ENCODE results near the gene QKI. TPM values are rescaled to one million over a fixed set of nuclear protein-coding genes. Genes with fewer than 3 reads are reported as not detected.

The QKI gene
- polyA plus RNA-seq, 2 donors: 5.6 to 15.1 TPM

DNA sequence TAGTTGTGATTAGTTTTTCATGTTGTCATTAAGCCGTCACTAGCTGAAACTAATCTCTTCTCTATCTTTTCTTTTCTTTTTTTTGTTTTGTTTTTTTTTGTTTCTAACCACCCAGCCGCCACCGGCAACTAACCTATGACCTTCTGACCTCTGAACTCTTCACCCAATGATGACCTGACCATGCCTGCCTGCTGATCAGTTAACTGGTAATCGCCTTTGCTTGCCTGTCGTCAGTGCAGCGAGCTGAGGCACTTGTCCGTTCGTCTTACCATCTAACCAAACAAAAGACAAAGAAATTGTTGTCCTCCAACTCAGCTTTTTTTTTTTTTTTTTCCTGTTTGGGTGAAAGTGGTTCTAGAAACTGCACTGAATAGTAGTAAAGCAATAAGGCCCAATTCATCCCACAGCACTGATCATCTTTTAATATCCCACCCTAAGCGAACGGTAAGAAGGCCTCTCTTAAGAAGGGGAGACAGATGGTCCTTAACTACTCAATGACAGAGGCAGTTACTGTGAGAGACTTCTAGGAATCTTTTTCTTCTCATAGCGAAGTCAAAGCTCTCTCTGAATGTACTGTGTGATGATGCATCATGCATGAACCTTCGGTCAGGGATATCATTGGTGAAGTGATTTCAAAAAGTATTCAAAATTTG is 156.2 kb downstream of the QKI start:
- WGBS, 2 donors: 91 to 92% methylated on average over 12 of the region's 12 CpGs
- Histone ChIP-seq H3K4me1 (ENCODE audit: control insufficient read depth in 2 of 2, insufficient read depth in 2 of 2, low read length in 1 of 2) (no peaks in the 10 kb centered on the region), H3K4me3 (ENCODE audit: low read depth in 1 of 2, low read length in 2 of 2) (no peak overlapping the region), H3K27ac (ENCODE audit: low read depth in 2 of 2, low read length in 1 of 2) (no peak overlapping the region), H3K36me3 (ENCODE audit: control insufficient read depth in 2 of 2, insufficient read depth in 2 of 2, low read length in 1 of 2) (peaks cover 2 to 4% of the 10 kb centered on the region in 2 donors), H3K27me3 (ENCODE audit: control insufficient read depth in 1 of 2, insufficient read depth in 2 of 2, low read length in 2 of 2) (no peaks in the 10 kb centered on the region), H3K9me3 (ENCODE audit: control insufficient read depth in 2 of 2, insufficient read depth in 1 of 2, low read depth in 1 of 2, low read length in 1 of 2) (no peaks in the 10 kb centered on the region)

DNA sequence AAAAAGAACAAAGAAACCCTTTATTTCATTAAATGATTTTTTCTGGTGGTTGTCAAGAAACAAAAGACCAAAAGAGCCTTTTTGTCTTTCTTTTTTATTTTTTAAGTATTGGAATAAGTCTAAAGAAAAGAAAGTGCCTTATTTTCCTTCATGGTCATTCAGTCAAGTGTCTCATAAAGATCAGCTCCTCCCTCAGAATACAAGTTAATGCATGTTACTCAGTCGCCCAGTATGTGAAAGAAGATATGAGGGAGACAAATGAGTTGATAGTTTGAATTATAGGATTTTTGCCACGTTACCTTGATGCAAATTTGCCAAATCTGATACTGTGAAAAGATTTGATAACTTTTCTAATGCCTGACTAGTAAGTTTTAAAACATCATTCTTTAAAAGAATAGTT is 157.2 kb downstream of the QKI start:
- 63 to 71% methylated on average over 2 of the region's 2 CpGs for WGBS, 2 donors
- no peak overlapping the region for H3K27ac ChIP-seq (ENCODE audit: low read depth in 2 of 2, low read length in 1 of 2)

DNA sequence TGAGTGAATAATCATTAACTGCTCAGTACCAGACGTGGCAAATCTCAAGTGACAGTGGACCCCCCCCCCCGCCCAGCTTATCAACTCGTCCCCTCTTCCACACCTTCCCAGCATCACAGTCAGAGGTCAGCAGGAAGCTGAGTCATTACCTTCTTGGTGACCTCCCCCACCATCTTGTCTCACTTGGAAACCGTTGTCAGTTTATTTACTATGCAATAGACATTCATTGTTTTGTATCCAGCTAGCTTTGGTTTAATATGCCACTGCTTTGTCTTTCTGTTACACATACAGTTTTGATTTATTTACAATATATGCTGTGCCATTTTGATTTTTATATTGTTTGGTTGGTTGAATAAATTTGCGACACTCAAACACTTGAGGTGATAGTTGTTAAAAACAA is 158.1 kb downstream of the QKI start:
- WGBS, 2 donors: 66 to 69% methylated on average over 5 of the region's 5 CpGs
- peaks cover 2 to 4% of the 10 kb centered on the region in 2 donors for H3K36me3 ChIP-seq (ENCODE audit: control insufficient read depth in 2 of 2, insufficient read depth in 2 of 2, low read length in 1 of 2)
- no peaks in the 10 kb centered on the region for H3K4me1 ChIP-seq (ENCODE audit: control insufficient read depth in 2 of 2, insufficient read depth in 2 of 2, low read length in 1 of 2)
- H3K4me3 ChIP-seq (ENCODE audit: low read depth in 1 of 2, low read length in 2 of 2): no peak overlapping the region
- no peaks in the 10 kb centered on the region for H3K9me3 ChIP-seq (ENCODE audit: control insufficient read depth in 2 of 2, insufficient read depth in 1 of 2, low read depth in 1 of 2, low read length in 1 of 2)
- no peaks in the 10 kb centered on the region for H3K27me3 ChIP-seq (ENCODE audit: control insufficient read depth in 1 of 2, insufficient read depth in 2 of 2, low read length in 2 of 2)
- no peak overlapping the region for H3K27ac ChIP-seq (ENCODE audit: low read depth in 2 of 2, low read length in 1 of 2)

More for the DNA sequence above, 157.2 kb downstream of the QKI start:
- Histone ChIP-seq H3K27me3 (ENCODE audit: control insufficient read depth in 1 of 2, insufficient read depth in 2 of 2, low read length in 2 of 2) (no peaks in the 10 kb centered on the region), H3K9me3 (ENCODE audit: control insufficient read depth in 2 of 2, insufficient read depth in 1 of 2, low read depth in 1 of 2, low read length in 1 of 2) (no peaks in the 10 kb centered on the region), H3K36me3 (ENCODE audit: control insufficient read depth in 2 of 2, insufficient read depth in 2 of 2, low read length in 1 of 2) (peaks cover 2 to 4% of the 10 kb centered on the region in 2 donors), H3K4me1 (ENCODE audit: control insufficient read depth in 2 of 2, insufficient read depth in 2 of 2, low read length in 1 of 2) (no peaks in the 10 kb centered on the region), H3K4me3 (ENCODE audit: low read depth in 1 of 2, low read length in 2 of 2) (no peak overlapping the region)

DNA sequence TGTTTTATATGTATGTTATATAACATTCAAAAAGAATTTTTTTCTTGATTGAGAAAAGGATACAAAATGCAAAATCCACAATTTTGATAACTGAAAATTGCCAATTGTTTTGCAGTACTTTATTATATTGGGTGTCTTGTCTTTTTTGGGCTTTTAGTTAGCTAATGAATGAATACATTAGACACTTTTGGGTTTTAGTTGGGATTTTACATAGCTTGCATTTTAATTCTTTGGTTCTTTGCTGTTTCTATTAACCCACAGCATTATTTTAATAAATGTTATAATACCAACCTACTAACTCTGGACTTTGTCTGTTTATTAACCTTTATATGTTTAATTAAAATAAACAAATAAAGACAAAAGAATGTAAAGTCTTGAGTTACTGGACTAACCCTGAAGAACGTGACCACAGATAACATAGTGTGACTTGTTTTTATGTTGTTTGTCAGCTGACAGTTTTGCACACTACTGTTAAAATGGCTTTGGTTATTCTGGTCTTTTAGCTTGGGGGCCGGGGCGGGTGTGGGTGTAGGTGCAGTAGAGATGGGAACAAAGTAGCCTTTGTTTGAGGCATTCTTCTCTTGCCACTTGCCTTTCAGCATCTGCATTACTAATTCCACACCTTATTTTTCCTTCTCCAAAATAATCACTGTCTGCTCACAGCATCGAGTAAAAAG is 159.1 kb downstream of the QKI start:
- H3K27me3 ChIP-seq (ENCODE audit: control insufficient read depth in 1 of 2, insufficient read depth in 2 of 2, low read length in 2 of 2): no peaks in the 10 kb centered on the region
- H3K36me3 ChIP-seq (ENCODE audit: control insufficient read depth in 2 of 2, insufficient read depth in 2 of 2, low read length in 1 of 2): peaks cover 2 to 4% of the 10 kb centered on the region in 2 donors
- no peak overlapping the region for H3K4me3 ChIP-seq (ENCODE audit: low read depth in 1 of 2, low read length in 2 of 2)
- no peaks in the 10 kb centered on the region for H3K4me1 ChIP-seq (ENCODE audit: control insufficient read depth in 2 of 2, insufficient read depth in 2 of 2, low read length in 1 of 2)
- H3K27ac ChIP-seq (ENCODE audit: low read depth in 2 of 2, low read length in 1 of 2): no peak overlapping the region
- no peaks in the 10 kb centered on the region for H3K9me3 ChIP-seq (ENCODE audit: control insufficient read depth in 2 of 2, insufficient read depth in 1 of 2, low read depth in 1 of 2, low read length in 1 of 2)
- 80 to 85% methylated on average over 4 of the region's 4 CpGs for WGBS, 2 donors

DNA sequence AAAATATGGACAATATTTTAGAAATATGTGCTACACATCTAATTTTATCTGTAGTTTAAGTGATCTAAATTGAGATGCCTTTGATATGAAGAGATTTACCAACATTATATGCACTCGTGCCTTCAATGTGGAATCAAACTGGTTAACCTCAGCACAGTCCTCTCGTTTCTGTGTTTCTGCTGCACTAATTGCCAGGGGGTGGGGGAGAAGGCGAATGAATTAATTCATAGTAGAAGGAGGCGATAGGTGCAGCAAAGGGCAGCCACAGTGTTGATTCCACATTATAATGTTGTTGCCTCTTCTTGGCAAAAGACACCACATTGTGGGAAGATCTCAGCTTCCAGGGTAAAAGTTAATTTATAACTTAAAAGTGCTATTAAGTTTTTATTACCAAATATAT is 161.6 kb downstream of the QKI start:
- 77 to 78% methylated on average over 4 of the region's 4 CpGs for WGBS, 2 donors
- Histone ChIP-seq H3K36me3 (ENCODE audit: control insufficient read depth in 2 of 2, insufficient read depth in 2 of 2, low read length in 1 of 2) (peaks cover 0 to 2% of the 10 kb centered on the region in 2 donors), H3K27ac (ENCODE audit: low read depth in 2 of 2, low read length in 1 of 2) (no peak overlapping the region), H3K9me3 (ENCODE audit: control insufficient read depth in 2 of 2, insufficient read depth in 1 of 2, low read depth in 1 of 2, low read length in 1 of 2) (no peaks in the 10 kb centered on the region), H3K4me1 (ENCODE audit: control insufficient read depth in 2 of 2, insufficient read depth in 2 of 2, low read length in 1 of 2) (no peaks in the 10 kb centered on the region), H3K27me3 (ENCODE audit: control insufficient read depth in 1 of 2, insufficient read depth in 2 of 2, low read length in 2 of 2) (no peaks in the 10 kb centered on the region), H3K4me3 (ENCODE audit: low read depth in 1 of 2, low read length in 2 of 2) (no peak overlapping the region)

DNA sequence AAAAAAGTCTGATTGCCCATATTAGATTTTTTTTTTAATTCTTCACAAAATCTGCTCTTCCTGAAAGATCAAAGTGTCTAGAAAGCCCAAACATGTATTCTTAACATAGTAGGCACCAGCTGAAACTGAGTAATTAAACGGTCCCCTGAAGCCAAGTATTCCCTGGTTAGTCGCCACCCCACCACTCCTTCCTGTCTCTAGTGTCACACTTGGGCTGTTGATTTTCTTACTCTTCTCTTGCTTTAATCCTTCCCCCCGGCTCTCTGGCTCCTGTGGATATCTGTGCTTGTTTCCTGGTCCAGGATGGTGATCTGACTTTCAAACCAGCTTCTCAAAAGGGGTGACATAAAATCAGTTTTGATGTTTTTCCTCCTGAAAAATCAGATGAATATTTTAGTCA is 162.9 kb downstream of the QKI start:
- no peaks in the 10 kb centered on the region for H3K9me3 ChIP-seq (ENCODE audit: control insufficient read depth in 2 of 2, insufficient read depth in 1 of 2, low read depth in 1 of 2, low read length in 1 of 2)
- H3K4me3 ChIP-seq (ENCODE audit: low read depth in 1 of 2, low read length in 2 of 2): no peak overlapping the region
- 42 to 54% methylated on average over 3 of the region's 3 CpGs for WGBS, 2 donors
- H3K4me1 ChIP-seq (ENCODE audit: control insufficient read depth in 2 of 2, insufficient read depth in 2 of 2, low read length in 1 of 2): no peaks in the 10 kb centered on the region
- H3K36me3 ChIP-seq (ENCODE audit: control insufficient read depth in 2 of 2, insufficient read depth in 2 of 2, low read length in 1 of 2): peaks cover 0 to 2% of the 10 kb centered on the region in 2 donors
- no peaks in the 10 kb centered on the region for H3K27me3 ChIP-seq (ENCODE audit: control insufficient read depth in 1 of 2, insufficient read depth in 2 of 2, low read length in 2 of 2)
- H3K27ac ChIP-seq (ENCODE audit: low read depth in 2 of 2, low read length in 1 of 2): no peak overlapping the region

DNA sequence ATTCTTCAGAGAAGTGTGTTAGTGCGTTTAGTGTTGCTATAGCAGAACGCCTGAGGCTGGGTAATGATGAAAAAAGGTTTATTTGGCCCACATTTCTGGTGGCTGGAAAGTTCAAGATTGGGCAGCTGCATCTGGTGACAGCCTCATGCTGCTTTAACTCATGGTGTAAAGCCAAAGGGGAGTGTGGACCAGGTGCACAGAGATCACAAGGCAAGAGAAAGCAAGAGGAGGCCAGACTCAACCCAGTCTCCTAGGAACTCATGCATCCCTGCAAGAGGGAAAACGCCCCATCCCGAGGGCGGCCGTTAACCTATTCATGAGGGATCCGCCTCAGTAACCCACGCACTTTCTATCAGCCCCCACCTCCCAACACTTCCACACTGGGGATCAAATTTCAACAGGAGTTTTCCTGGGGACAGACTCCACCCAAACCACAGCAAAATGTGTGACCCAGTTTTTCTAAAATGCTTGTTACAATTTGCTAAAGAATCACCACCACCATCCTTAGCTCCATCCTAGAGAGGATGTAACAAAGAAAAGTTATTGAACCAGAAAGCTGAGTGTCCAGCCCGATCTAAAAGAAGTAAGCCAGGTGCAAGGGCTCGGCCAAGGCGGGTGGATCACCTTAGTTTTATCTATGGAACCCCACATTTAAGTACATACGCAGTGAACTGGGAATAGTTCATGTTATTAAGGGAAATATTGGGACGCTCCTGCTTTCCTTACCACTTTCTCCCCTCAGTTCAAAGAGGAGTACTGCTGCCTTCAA is 164.8 kb downstream of the QKI start:
- Histone ChIP-seq H3K27me3 (ENCODE audit: control insufficient read depth in 1 of 2, insufficient read depth in 2 of 2, low read length in 2 of 2) (no peaks in the 10 kb centered on the region), H3K4me3 (ENCODE audit: low read depth in 1 of 2, low read length in 2 of 2) (no peak overlapping the region), H3K27ac (ENCODE audit: low read depth in 2 of 2, low read length in 1 of 2) (no peak overlapping the region), H3K9me3 (ENCODE audit: control insufficient read depth in 2 of 2, insufficient read depth in 1 of 2, low read depth in 1 of 2, low read length in 1 of 2) (no peaks in the 10 kb centered on the region), H3K36me3 (ENCODE audit: control insufficient read depth in 2 of 2, insufficient read depth in 2 of 2, low read length in 1 of 2) (peaks cover 0 to 2% of the 10 kb centered on the region in 2 donors), H3K4me1 (ENCODE audit: control insufficient read depth in 2 of 2, insufficient read depth in 2 of 2, low read length in 1 of 2) (no peaks in the 10 kb centered on the region)
- WGBS, 2 donors: 43 to 54% methylated on average over 13 of the region's 13 CpGs

DNA sequence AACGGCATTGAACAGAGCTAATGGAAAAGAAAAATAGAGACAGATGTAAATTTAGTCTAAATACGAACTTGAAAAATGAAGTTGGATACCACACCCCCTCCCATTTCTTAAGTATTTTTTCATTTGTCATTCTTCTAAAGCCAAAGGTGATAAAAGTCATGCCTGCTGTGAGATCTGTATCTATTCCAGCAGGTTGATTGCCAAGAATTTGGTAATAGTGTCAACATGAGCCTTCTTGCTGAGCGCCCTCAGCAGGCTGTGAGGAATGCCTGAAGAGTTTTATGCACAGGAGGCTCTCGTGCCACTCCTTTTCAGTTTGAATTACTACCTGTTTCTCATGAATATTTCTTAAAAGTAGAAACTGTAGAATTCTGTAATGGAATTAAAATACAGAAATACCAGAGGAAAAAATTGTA is 165.4 kb downstream of the QKI start:
- H3K36me3 ChIP-seq (ENCODE audit: control insufficient read depth in 2 of 2, insufficient read depth in 2 of 2, low read length in 1 of 2): peaks cover 0 to under 1% of the 10 kb centered on the region in 2 donors
- no peaks in the 10 kb centered on the region for H3K9me3 ChIP-seq (ENCODE audit: control insufficient read depth in 2 of 2, insufficient read depth in 1 of 2, low read depth in 1 of 2, low read length in 1 of 2)
- no peaks in the 10 kb centered on the region for H3K27me3 ChIP-seq (ENCODE audit: control insufficient read depth in 1 of 2, insufficient read depth in 2 of 2, low read length in 2 of 2)
- no peak overlapping the region for H3K4me3 ChIP-seq (ENCODE audit: low read depth in 1 of 2, low read length in 2 of 2)
- no peak overlapping the region for H3K27ac ChIP-seq (ENCODE audit: low read depth in 2 of 2, low read length in 1 of 2)
- H3K4me1 ChIP-seq (ENCODE audit: control insufficient read depth in 2 of 2, insufficient read depth in 2 of 2, low read length in 1 of 2): no peaks in the 10 kb centered on the region
- 19 to 22% methylated on average over 4 of the region's 4 CpGs for WGBS, 2 donors

DNA sequence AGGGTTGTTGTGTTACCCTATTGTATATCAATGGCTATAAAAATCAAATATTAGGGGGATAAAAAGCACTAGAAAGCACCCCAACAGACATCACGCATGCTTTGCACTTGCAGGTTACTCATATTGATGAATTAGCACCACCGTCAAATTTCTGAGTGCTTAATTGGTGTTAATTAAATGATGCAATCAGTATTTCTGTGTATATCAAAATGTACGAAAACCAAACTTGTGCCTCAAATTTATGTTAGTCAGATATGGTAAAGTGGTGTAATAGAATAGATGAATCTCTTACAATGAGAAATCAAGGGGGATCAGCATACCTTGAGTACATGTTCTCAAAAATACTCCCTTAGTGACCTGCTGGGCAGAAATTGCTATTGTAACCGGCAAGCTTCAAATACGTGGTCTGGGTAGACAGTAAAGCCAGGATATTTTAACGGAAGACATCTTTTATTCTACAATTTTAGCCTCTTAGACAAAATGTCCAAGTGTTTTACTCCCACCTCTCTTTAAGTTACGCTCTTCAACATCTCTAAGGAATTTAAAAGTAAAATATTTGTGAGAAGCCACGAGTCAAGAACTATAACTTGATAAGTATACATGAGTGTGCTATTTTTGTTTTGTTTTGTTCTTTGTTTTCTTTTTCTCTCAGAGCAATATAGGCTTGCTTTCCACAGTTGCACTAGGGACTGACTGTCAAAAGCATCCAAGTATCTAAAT is 166.0 kb downstream of the QKI start:
- Histone ChIP-seq H3K4me1 (ENCODE audit: control insufficient read depth in 2 of 2, insufficient read depth in 2 of 2, low read length in 1 of 2) (no peaks in the 10 kb centered on the region), H3K9me3 (ENCODE audit: control insufficient read depth in 2 of 2, insufficient read depth in 1 of 2, low read depth in 1 of 2, low read length in 1 of 2) (no peaks in the 10 kb centered on the region), H3K27ac (ENCODE audit: low read depth in 2 of 2, low read length in 1 of 2) (no peak overlapping the region), H3K4me3 (ENCODE audit: low read depth in 1 of 2, low read length in 2 of 2) (no peak overlapping the region), H3K36me3 (ENCODE audit: control insufficient read depth in 2 of 2, insufficient read depth in 2 of 2, low read length in 1 of 2) (no peaks in the 10 kb centered on the region), H3K27me3 (ENCODE audit: control insufficient read depth in 1 of 2, insufficient read depth in 2 of 2, low read length in 2 of 2) (no peaks in the 10 kb centered on the region)
- 77% methylated on average over 8 of the region's 8 CpGs for WGBS, 2 donors

Measured in esophagus (tissue), 2 donors.